GM13976 (cell line): Measurements from ENCODE around the gene GULP1.
"Not testable (repeated sequence)": the region's sequence is repeated elsewhere in the genome, so short reads cannot be mapped to it uniquely, and the experiment has no call there.

ENCODE experiments used
- DNase-seq: peaks from one replicate; pipeline ENCODE4 v3.0.0; 2012; ENCODE audit warnings: low spot score
- in situ Hi-C: fragments of 300-500 bp; cut with MboI; formaldehyde crosslinking; loops from one replicate; pipeline ENCODE4 v1.12.0; 2022; ENCODE audit warnings: low sequenced_read_pairs, mixed read lengths, inconsistent platforms; ENCODE audit not compliant: unreplicated experiment
- TF ChIP-seq, protein P1 (sequence below): IDR thresholded peaks from 2 replicates; pipeline ENCODE4 v1.5.1; 2012; ENCODE audit warnings: borderline replicate concordance, mild to moderate bottlenecking; ENCODE audit not compliant: insufficient read depth; ENCODE audit errors: extremely low read depth, missing control alignments, control extremely low read depth

Gene GULP1

GRCh38 chr2:188449971-188450370 lies 158.3 kb downstream of the GULP1 start:
- in situ Hi-C loops = no loop called here
- TF ChIP-seq, protein P1, sequence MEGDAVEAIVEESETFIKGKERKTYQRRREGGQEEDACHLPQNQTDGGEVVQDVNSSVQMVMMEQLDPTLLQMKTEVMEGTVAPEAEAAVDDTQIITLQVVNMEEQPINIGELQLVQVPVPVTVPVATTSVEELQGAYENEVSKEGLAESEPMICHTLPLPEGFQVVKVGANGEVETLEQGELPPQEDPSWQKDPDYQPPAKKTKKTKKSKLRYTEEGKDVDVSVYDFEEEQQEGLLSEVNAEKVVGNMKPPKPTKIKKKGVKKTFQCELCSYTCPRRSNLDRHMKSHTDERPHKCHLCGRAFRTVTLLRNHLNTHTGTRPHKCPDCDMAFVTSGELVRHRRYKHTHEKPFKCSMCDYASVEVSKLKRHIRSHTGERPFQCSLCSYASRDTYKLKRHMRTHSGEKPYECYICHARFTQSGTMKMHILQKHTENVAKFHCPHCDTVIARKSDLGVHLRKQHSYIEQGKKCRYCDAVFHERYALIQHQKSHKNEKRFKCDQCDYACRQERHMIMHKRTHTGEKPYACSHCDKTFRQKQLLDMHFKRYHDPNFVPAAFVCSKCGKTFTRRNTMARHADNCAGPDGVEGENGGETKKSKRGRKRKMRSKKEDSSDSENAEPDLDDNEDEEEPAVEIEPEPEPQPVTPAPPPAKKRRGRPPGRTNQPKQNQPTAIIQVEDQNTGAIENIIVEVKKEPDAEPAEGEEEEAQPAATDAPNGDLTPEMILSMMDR = no peak
- no peak for DNase-seq

DNA sequence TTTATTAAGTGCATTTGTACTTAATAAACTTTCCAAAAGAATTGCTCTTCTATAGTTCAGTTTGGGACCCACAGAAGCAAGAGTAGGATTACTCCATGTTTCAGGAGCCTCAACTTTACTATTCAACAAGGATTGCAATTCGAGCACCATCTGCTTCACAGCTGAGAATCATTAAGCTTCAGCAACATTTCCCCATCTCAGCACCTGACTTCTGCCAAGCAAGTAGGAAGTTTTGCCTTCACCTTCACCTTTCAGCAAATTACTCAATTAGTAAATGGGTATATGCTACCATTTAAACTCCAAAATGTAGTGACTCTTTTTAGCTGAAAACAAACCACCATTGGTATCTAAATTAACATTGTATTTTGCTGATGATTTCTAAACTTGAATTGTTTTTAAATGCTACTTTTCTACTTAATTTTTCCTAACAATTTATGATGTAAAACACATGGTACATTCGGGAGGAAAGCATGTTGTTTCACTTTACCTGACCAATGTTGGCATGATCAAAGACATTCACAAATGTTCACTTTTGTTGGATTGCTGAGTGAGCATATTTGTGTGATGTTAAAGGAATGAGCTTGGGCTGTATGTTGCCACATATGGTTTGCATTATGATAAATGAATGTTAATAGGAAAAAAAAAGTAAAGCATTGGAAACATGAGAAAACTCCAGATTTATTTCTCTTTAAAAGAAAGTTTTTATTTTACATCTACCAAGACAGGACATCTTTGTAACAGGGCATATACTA lies 159.2 kb downstream of the GULP1 start:
- in situ Hi-C loops = no loop called here
- DNase-seq = no peak
- TF ChIP-seq, protein P1 = no peak

- TF ChIP-seq, protein P1 = no peak
- no peak for DNase-seq
- in situ Hi-C loops = no loop called here
These were observed 160.4 kb downstream of the GULP1 start for GRCh38 chr2:188452084-188452483.

GRCh38 chr2:188456114-188456909 lies 164.6 kb downstream of the GULP1 start:
- TF ChIP-seq, protein P1 = no peak
- DNase-seq = no peak
- in situ Hi-C loops = no loop called here

DNA sequence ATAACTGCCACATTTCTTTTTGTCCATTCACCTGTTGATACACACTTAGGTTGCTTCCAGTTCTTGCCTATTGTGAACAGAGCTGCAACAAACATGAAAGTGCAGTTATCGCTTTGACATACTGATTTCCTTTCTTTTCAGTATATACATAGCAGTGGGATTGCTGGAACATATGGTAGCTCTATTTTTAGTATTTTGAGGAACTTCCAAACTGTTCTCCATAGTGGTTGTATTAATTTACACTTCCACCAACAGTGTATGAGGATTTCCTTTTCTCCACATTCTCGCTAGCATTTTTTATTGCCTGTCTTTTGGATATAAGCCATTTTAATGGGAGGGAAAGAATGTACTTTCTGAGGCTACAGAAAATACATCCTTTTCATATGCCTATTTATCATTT lies 167.4 kb downstream of the GULP1 start:
- no peak for DNase-seq
- TF ChIP-seq, protein P1 = no peak
- in situ Hi-C loops = no loop called here

- in situ Hi-C loops, DNase-seq: not testable (repeated sequence)
These were observed 174.4 kb downstream of the GULP1 start for GRCh38 chr2:188466078-188466477.

- TF ChIP-seq, protein P1 = no peak
- no peak for DNase-seq
- in situ Hi-C loops = no loop called here
These were observed 175.1 kb downstream of the GULP1 start for GRCh38 chr2:188466761-188467160.
